IPS-NIHi11 (cell line): ENCODE results near the gene THRA.

ENCODE experiments used
- DNase-seq: peaks from one replicate; pipeline ENCODE4 v3.0.0; 2012; ENCODE audit warnings: mixed read lengths, low spot score

The THRA gene

GRCh38 chr17:40064971-40065768 is 2.4 kb downstream of the THRA start:
- no peak for DNase-seq

GRCh38 chr17:40065769-40066510 is 3.2 kb downstream of the THRA start:
- no peak for DNase-seq

- DNase-seq = no peak
These were observed 4.9 kb downstream of the THRA start for GRCh38 chr17:40067710-40068109.

- no peak for DNase-seq
These were observed 5.4 kb downstream of the THRA start for GRCh38 chr17:40068129-40068581.

- DNase-seq = no peak
These were observed 5.8 kb downstream of the THRA start for GRCh38 chr17:40068584-40068916.

GRCh38 chr17:40068917-40069750 is 6.4 kb downstream of the THRA start:
- DNase-seq = no peak

GRCh38 chr17:40069751-40070708 is 7.3 kb downstream of the THRA start:
- no peak for DNase-seq

GRCh38 chr17:40070709-40071312 is 8.0 kb downstream of the THRA start:
- no peak for DNase-seq

- DNase-seq = no peak
These were observed 8.7 kb downstream of the THRA start for GRCh38 chr17:40071313-40072039.

GRCh38 chr17:40072040-40072734 is 9.4 kb downstream of the THRA start:
- DNase-seq = no peak

- no peak for DNase-seq
These were observed 10.1 kb downstream of the THRA start for GRCh38 chr17:40072735-40073346.

GRCh38 chr17:40073454-40074174 is 10.8 kb downstream of the THRA start:
- no peak for DNase-seq

GRCh38 chr17:40074175-40074512 is 11.4 kb downstream of the THRA start:
- DNase-seq = no peak

GRCh38 chr17:40074871-40075200 is 12.1 kb downstream of the THRA start:
- no peak for DNase-seq

- DNase-seq = peak; percentile 77
These were observed 12.6 kb downstream of the THRA start for GRCh38 chr17:40075201-40075941.

GRCh38 chr17:40075942-40076498 is 13.3 kb downstream of the THRA start:
- DNase-seq = no peak

- no peak for DNase-seq
These were observed 13.8 kb downstream of the THRA start for GRCh38 chr17:40076591-40076990.

GRCh38 chr17:40079545-40079944 is 16.8 kb downstream of the THRA start:
- DNase-seq = no peak
